B cell (primary cell): ENCODE measurements around the gene ATXN1.

Experiments used
- CTCF ChIP-seq: fragments of 200-600 bp; IDR thresholded peaks from one replicate; pipeline ENCODE4 v1.8.0; 2022; ENCODE audit warnings: antibody characterized with exemption, mild to moderate bottlenecking
- EZH2 ChIP-seq: IDR thresholded peaks from 2 replicates; pipeline ENCODE4 v1.6.1; 2012; ENCODE audit warnings: borderline replicate concordance, low read depth, mild to moderate bottlenecking, moderate library complexity, low read length; ENCODE audit not compliant: insufficient read depth, poor library complexity, severe bottlenecking

DNA sequence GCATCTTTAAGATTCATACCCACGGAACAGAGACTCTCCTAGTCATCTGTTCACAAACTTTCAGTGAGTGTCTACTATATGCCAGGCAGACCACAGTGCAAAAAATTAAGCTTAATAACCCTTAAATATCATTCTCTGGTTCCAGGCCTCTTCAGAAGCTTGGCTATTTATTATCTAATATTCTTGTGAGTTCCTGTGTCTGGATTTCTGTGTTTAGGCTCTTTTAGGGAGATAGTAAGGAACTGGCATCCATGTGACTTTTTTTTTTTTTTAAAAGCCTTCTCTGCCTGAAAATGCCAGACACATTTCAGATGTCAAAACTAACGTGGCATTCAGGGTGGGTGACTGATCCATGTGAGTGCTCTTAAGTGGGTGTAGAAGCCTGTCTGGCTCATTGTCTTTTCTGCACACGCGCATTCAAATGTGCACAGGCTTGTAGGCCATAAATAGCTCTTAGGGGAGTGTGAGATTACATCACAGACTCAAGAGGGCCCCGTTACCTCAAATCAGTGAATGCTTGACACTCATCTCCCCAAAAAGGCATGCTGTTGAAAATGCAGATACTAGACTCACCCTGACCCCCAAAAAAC lies 380.9 kb downstream of the ATXN1 start:
- TF ChIP-seq EZH2 (no peak), CTCF (no peak)
